ENCODE data around the gene ITGB7. TPM values are rescaled to one million over a fixed set of nuclear protein-coding genes. Genes with fewer than 3 reads are reported as not detected.

The ITGB7 gene
- polyA plus RNA-seq, 1 donor (not counting 4 experiments of a cell fraction or from before 2014, with no cell fraction given): 0.83 TPM

DNA sequence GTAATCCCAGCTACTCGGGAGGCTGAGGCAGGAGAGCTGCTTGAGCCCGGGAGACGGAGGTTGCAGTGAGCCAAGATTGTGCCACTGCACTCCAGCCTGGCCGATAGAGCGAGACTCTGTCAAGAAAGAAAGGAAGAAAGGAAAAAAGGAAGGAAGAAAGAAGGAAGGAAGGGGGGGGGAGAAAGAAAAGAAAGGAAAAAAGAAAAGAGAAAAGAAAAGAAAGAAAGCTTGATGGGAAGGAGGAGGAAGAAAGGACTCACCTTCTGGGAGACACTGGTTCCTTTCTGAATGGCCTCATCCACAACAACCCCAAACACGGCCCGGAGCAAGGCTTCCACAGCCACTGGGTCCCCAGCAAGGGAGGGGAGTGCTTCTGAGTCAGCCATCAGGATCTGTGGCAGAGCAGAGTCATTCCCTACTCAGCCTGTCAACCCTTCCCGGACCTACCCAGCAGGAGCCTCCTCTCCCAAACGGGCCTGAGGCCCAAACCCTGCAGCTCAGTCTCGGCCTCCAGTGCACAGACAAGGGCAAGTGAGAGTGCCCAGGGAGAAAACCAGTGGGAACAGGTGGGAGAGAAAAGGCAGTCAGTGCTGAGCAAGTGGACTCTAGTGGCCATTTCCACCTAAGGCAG, 33.9 kb downstream of the ITGB7 start:
- FAIRE-seq: no peak
- no peaks in the 10 kb centered on the region for H4K20me1 ChIP-seq (ENCODE audit: control insufficient read depth, extremely low read depth, insufficient read depth, low read length)
- no peak for DNase-seq (ENCODE audit: low read depth, low spot score)
- H3K79me2 ChIP-seq (ENCODE audit: control insufficient read depth, insufficient read depth, low read length): no peaks in the 10 kb centered on the region
- no peak overlapping the region for H3K4me2 ChIP-seq (ENCODE audit: control insufficient read depth, extremely low read depth, insufficient read depth, low read depth, low read length)
- H3K4me3 ChIP-seq (ENCODE audit: control insufficient read depth in 2 of 3, extremely low read depth in 1 of 3, insufficient read depth in 2 of 3, low read depth in 1 of 3, low read length in 3 of 3): no peak overlapping the region
- H3K9ac ChIP-seq (ENCODE audit: control insufficient read depth, extremely low read depth, insufficient read depth, low read length): no peak overlapping the region
- H3K27me3 ChIP-seq (ENCODE audit: control insufficient read depth, extremely low read depth, insufficient read depth, low read length): no peaks in the 10 kb centered on the region
- H3K27ac ChIP-seq (ENCODE audit: control insufficient read depth, insufficient read depth, low read length): no peak overlapping the region
- peaks cover 0 to 7% of the 10 kb centered on the region in 2 experiments for H3K36me3 ChIP-seq (ENCODE audit: control insufficient read depth in 2 of 2, extremely low read depth in 1 of 2, insufficient read depth in 2 of 2, low read length in 2 of 2)
- dilution Hi-C loops (cut with MboI; ENCODE audit: extremely low pct_ligation_motif_present, low sequenced_read_pairs): no loop called here
- TF ChIP-seq, protein P1, sequence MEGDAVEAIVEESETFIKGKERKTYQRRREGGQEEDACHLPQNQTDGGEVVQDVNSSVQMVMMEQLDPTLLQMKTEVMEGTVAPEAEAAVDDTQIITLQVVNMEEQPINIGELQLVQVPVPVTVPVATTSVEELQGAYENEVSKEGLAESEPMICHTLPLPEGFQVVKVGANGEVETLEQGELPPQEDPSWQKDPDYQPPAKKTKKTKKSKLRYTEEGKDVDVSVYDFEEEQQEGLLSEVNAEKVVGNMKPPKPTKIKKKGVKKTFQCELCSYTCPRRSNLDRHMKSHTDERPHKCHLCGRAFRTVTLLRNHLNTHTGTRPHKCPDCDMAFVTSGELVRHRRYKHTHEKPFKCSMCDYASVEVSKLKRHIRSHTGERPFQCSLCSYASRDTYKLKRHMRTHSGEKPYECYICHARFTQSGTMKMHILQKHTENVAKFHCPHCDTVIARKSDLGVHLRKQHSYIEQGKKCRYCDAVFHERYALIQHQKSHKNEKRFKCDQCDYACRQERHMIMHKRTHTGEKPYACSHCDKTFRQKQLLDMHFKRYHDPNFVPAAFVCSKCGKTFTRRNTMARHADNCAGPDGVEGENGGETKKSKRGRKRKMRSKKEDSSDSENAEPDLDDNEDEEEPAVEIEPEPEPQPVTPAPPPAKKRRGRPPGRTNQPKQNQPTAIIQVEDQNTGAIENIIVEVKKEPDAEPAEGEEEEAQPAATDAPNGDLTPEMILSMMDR (optimal IDR thresholded peaks at IDR 0.05 in 1 of 3, IDR thresholded peaks at IDR 0.05 in 1 of 3, conservative IDR thresholded peaks at IDR 0.05 in 1 of 3; ENCODE audit: extremely low read depth in 1 of 3, insufficient read depth in 2 of 3, low read length in 3 of 3): no peak
- TF ChIP-seq EZH2 (IDR thresholded peaks at IDR 0.05; ENCODE audit: low read length): no peak
- peaks cover 10% of the 10 kb centered on the region for H3K4me1 ChIP-seq (ENCODE audit: control insufficient read depth, extremely low read depth, insufficient read depth, low read length)
- H3K9me1 ChIP-seq (ENCODE audit: control insufficient read depth, extremely low read depth, insufficient read depth, low read length): no peaks in the 10 kb centered on the region
- H3K9me3 ChIP-seq (ENCODE audit: control insufficient read depth, low read depth, low read length): no peaks in the 10 kb centered on the region
- H2AFZ ChIP-seq (ENCODE audit: control insufficient read depth, low read length): peak overlapping the region; percentile 8

DNA sequence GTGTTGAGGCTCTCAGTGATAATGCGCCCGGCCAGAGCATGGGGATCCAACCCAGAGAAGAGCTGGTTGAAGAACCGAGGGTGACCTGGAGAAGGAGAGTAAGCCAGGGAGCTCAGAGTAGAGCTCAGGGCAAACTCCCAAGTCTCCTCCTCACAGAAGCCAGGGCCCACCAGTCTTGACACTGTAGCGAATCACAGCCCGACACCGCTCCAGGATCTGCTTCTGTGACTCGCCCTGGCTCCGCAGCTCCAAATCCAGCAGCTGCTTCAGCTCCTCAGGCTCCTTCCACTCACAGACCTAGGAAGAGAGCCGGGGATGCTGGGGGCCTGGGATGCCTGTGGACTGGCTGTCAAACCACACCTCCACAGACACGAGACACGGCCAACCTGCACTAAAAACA, 34.7 kb downstream of the ITGB7 start:
- Histone ChIP-seq H3K9ac (ENCODE audit: control insufficient read depth, extremely low read depth, insufficient read depth, low read length) (no peak overlapping the region), H3K9me3 (ENCODE audit: control insufficient read depth, low read depth, low read length) (no peaks in the 10 kb centered on the region), H3K4me2 (ENCODE audit: control insufficient read depth, extremely low read depth, insufficient read depth, low read depth, low read length) (no peak overlapping the region), H4K20me1 (ENCODE audit: control insufficient read depth, extremely low read depth, insufficient read depth, low read length) (no peaks in the 10 kb centered on the region), H3K4me1 (ENCODE audit: control insufficient read depth, extremely low read depth, insufficient read depth, low read length) (peaks cover 10% of the 10 kb centered on the region), H3K36me3 (ENCODE audit: control insufficient read depth in 2 of 2, extremely low read depth in 1 of 2, insufficient read depth in 2 of 2, low read length in 2 of 2) (peaks cover 0 to 7% of the 10 kb centered on the region in 2 experiments), H3K27me3 (ENCODE audit: control insufficient read depth, extremely low read depth, insufficient read depth, low read length) (no peaks in the 10 kb centered on the region), H3K4me3 (ENCODE audit: control insufficient read depth in 2 of 3, extremely low read depth in 1 of 3, insufficient read depth in 2 of 3, low read depth in 1 of 3, low read length in 3 of 3) (no peak overlapping the region), H2AFZ (ENCODE audit: control insufficient read depth, low read length) (no peak overlapping the region), H3K79me2 (ENCODE audit: control insufficient read depth, insufficient read depth, low read length) (no peaks in the 10 kb centered on the region), H3K9me1 (ENCODE audit: control insufficient read depth, extremely low read depth, insufficient read depth, low read length) (no peaks in the 10 kb centered on the region), H3K27ac (ENCODE audit: control insufficient read depth, insufficient read depth, low read length) (no peak overlapping the region)
- FAIRE-seq (no peak), DNase-seq (ENCODE audit: low read depth, low spot score) (no peak)
- dilution Hi-C loops (cut with MboI; ENCODE audit: extremely low pct_ligation_motif_present, low sequenced_read_pairs): no loop called here
- TF ChIP-seq, protein P1 (optimal IDR thresholded peaks at IDR 0.05 in 1 of 3, IDR thresholded peaks at IDR 0.05 in 1 of 3, conservative IDR thresholded peaks at IDR 0.05 in 1 of 3; ENCODE audit: extremely low read depth in 1 of 3, insufficient read depth in 2 of 3, low read length in 3 of 3): no peak
- no peak for TF ChIP-seq EZH2 (IDR thresholded peaks at IDR 0.05; ENCODE audit: low read length)

Measured in keratinocyte (primary cell).